Body of pancreas (tissue), 4 donors: ENCODE data around the gene PCSK5.

ENCODE experiments used
- POLR2A ChIP-seq, 3 donors: fragments of 450-650 bp; IDR thresholded peaks; one replicate each; pipeline ENCODE4 v1.6.1; 2016; ENCODE audit warnings: antibody characterized with exemption in 3 of 3, mild to moderate bottlenecking in 2 of 3
- TF ChIP-seq, protein P1 (sequence below), 7 experiments: fragments of 450-650 bp in 4 of 7; fragments of 200-600 bp in 3 of 7; sonication (generic) in 3 of 7; IDR thresholded peaks; one replicate each; pipeline ENCODE4 v1.5.1; 2016 to 2019; ENCODE audit warnings: antibody characterized with exemption in 7 of 7

DNA sequence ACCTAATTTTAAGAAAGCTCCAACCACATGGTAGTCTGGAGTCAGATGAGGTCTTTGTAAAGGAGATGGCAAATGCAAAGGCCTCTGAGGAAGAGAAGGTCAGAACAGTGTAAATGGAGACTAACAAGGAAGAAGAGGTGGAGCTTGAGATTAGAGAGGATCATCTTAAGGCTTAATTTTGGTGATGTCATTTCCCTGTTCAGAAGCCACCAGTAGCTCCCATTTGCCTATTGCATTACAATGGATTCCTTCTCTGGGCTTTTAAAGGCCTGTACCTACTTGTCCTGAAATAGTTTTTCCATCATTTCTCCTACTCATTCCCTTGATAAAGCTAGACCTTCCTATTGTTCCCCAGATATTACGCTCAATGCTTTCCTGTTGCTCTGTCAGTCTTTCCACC, 16.1 kb downstream of the PCSK5 start:
- TF ChIP-seq POLR2A (IDR thresholded peaks at IDR 0.05) = no peak
- TF ChIP-seq, protein P1, sequence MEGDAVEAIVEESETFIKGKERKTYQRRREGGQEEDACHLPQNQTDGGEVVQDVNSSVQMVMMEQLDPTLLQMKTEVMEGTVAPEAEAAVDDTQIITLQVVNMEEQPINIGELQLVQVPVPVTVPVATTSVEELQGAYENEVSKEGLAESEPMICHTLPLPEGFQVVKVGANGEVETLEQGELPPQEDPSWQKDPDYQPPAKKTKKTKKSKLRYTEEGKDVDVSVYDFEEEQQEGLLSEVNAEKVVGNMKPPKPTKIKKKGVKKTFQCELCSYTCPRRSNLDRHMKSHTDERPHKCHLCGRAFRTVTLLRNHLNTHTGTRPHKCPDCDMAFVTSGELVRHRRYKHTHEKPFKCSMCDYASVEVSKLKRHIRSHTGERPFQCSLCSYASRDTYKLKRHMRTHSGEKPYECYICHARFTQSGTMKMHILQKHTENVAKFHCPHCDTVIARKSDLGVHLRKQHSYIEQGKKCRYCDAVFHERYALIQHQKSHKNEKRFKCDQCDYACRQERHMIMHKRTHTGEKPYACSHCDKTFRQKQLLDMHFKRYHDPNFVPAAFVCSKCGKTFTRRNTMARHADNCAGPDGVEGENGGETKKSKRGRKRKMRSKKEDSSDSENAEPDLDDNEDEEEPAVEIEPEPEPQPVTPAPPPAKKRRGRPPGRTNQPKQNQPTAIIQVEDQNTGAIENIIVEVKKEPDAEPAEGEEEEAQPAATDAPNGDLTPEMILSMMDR (IDR thresholded peaks at IDR 0.05) = no peak
